Measurements from ENCODE around the gene PRKG1. TPM values are rescaled to one million over a fixed set of nuclear protein-coding genes. Genes with fewer than 3 reads are reported as not detected.

The PRKG1 gene
- total and polyA plus RNA-seq, 2 of the 4 experiments (the other 2 are of a cell fraction): 3.5 to 18.3 TPM

GRCh38 chr10:51770709-51771108 lies 696.4 kb downstream of the PRKG1 start:
- Histone ChIP-seq H2AK5ac (ENCODE audit: low read depth, low read length) (no peak overlapping the region), H4K8ac (ENCODE audit: low read depth in 2 of 2, low read length in 2 of 2) (no peak overlapping the region), H4K20me1 (ENCODE audit: insufficient read depth, low read length) (no peaks in the 10 kb centered on the region; the same call in 1 of the 2 replicates), H3K18ac (ENCODE audit: low read depth, low read length) (no peak overlapping the region; the same call in none of the 2 replicates), H3K4me1 (ENCODE audit: control insufficient read depth, insufficient read depth, low read length) (peaks cover 7% of the 10 kb centered on the region), H4K91ac (ENCODE audit: insufficient read depth, low read depth, low read length) (no peak overlapping the region), H3K9ac (ENCODE audit: low read depth, low read length) (no peak overlapping the region), H3K4me3 (ENCODE audit: insufficient read depth, low read depth, low read length) (no peak overlapping the region), H3K9me3 (ENCODE audit: control insufficient read depth, insufficient read depth, low read length) (peaks cover 2% of the 10 kb centered on the region; the same call in 1 of the 2 replicates), H2BK120ac (ENCODE audit: low read depth, low read length) (no peak overlapping the region), H3K27me3 (ENCODE audit: control insufficient read depth, insufficient read depth, low read length) (no peaks in the 10 kb centered on the region), H2AFZ (replicated peaks; ENCODE audit: low read length, poor library complexity) (no peak overlapping the region), H2BK15ac (ENCODE audit: low read depth, low read length) (no peak overlapping the region; the same call in 2 of the 3 replicates), H3K79me1 (ENCODE audit: low read depth in 1 of 2, low read length in 2 of 2) (no peaks in the 10 kb centered on the region; a peak in 1 of 4 replicates), H2BK5ac (ENCODE audit: low read depth, low read length, poor library complexity, severe bottlenecking) (no peak overlapping the region), H3K9me1 (ENCODE audit: insufficient read depth, low read length) (no peaks in the 10 kb centered on the region), H3K14ac (replicated peaks; ENCODE audit: low read depth, low read length) (no peak overlapping the region), H3K56ac (ENCODE audit: extremely low read depth, insufficient read depth, low read length) (no peak overlapping the region), H3K4me2 (ENCODE audit: low read depth, low read length) (no peak overlapping the region), H3K36me3 (ENCODE audit: control insufficient read depth, insufficient read depth, low read length) (no peaks in the 10 kb centered on the region), H4K5ac (ENCODE audit: low read depth, low read length) (no peak overlapping the region; the same call in 1 of the 2 replicates), H2BK20ac (ENCODE audit: low read depth, low read length) (no peak overlapping the region), H3K23ac (ENCODE audit: low read depth, low read length) (no peak overlapping the region), H3K27ac (ENCODE audit: insufficient read depth, low read length) (no peak overlapping the region), H2AK9ac (replicated peaks; ENCODE audit: low read depth, low read length, poor library complexity) (no peak overlapping the region), H3K4ac (ENCODE audit: low read depth, low read length) (no peak overlapping the region)
- no peak for TF ChIP-seq RAD21 (IDR thresholded peaks at IDR 0.05; ENCODE audit: low read length)
- TF ChIP-seq CEBPB (IDR thresholded peaks at IDR 0.05; ENCODE audit: low read depth, low read length): peak; percentile 81
- no peak for TF ChIP-seq MAZ (IDR thresholded peaks at IDR 0.05; ENCODE audit: borderline replicate concordance, low read depth, low read length)
- intact Hi-C loops (cut with micrococcal nuclease): no loop called here
- in situ Hi-C loops (cut with MboI; ENCODE audit: low sequenced_read_pairs): no loop called here
- ATAC-seq (ENCODE audit: low read depth) (peak; percentile 32; the same call in 1 of the 2 replicates), DNase-seq (peak; percentile 36)
- BruUV-seq (replicated peaks): no TSS peak
- dilution Hi-C loops (cut with HindIII; ENCODE audit: low sequenced_read_pairs, unreplicated experiment): no loop called here
- CTCF ChIA-PET: no interaction called here
- POLR2A ChIA-PET (ENCODE audit: unreplicated experiment): no interaction called here
- no CpG with 5 or more reads among the region's 2 CpGs for WGBS, 2 experiments (ENCODE audit: extremely low coverage in 2 of 2, insufficient read length in 1 of 2)
